ENCODE data around the gene ARID4A. TPM values are rescaled to one million over a fixed set of nuclear protein-coding genes. Genes with fewer than 3 reads are reported as not detected.

Gene ARID4A
- polyA plus RNA-seq, 3 donors: 6.5 to 13.2 (median 10.5) TPM

DNA sequence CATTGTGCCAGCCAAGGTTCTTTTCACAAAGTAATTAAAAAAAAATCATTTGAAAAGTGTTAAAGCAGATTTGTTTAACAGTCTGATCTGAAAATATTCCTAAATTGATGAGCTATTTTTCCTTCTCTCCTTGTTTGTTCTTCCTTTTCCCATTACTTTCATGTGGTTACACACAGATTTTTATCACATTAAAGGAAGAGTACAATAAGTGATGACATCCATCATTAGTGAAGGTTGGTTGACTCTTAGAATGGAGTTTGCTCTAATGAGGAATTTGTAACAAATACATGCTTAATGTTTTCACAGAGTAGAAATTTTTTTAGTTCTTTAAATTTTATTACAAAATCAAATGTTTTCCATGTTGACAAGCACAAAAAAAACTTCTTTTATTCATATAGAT is 78.4 kb downstream of the ARID4A start:
- H3K4me3 ChIP-seq (replicated peaks in 1 of 3; ENCODE audit: low read depth in 2 of 3, low read length in 3 of 3): no peak overlapping the region
- H4K20me1 ChIP-seq (ENCODE audit: insufficient read depth, low read length): no peaks in the 10 kb centered on the region
- H3K79me2 ChIP-seq (ENCODE audit: insufficient read depth, low read length): no peaks in the 10 kb centered on the region
- TF ChIP-seq, protein P1, sequence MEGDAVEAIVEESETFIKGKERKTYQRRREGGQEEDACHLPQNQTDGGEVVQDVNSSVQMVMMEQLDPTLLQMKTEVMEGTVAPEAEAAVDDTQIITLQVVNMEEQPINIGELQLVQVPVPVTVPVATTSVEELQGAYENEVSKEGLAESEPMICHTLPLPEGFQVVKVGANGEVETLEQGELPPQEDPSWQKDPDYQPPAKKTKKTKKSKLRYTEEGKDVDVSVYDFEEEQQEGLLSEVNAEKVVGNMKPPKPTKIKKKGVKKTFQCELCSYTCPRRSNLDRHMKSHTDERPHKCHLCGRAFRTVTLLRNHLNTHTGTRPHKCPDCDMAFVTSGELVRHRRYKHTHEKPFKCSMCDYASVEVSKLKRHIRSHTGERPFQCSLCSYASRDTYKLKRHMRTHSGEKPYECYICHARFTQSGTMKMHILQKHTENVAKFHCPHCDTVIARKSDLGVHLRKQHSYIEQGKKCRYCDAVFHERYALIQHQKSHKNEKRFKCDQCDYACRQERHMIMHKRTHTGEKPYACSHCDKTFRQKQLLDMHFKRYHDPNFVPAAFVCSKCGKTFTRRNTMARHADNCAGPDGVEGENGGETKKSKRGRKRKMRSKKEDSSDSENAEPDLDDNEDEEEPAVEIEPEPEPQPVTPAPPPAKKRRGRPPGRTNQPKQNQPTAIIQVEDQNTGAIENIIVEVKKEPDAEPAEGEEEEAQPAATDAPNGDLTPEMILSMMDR (IDR thresholded peaks at IDR 0.05): no peak
- Mint-ChIP-seq H3K4me1 (no peaks in the 10 kb centered on the region), H3K36me3 (peaks cover 63 to 76% of the 10 kb centered on the region in 2 donors), H3K4me3 (no peak overlapping the region), H3K27me3 (ENCODE audit: low read depth in 3 of 3) (no peaks in the 10 kb centered on the region), H3K27ac (no peak overlapping the region), H3K9me3 (peaks cover 0 to 2% (median 0%) of the 10 kb centered on the region in 7 donors)
- H3K9me3 ChIP-seq (replicated peaks in 1 of 2; ENCODE audit: control insufficient read depth in 1 of 2, insufficient read depth in 1 of 2, low read length in 2 of 2): no peaks in the 10 kb centered on the region
- H3K4me2 ChIP-seq (replicated peaks; ENCODE audit: extremely low read depth, low read length, poor library complexity, severe bottlenecking): no peak overlapping the region
- no peak for DNase-seq
- no peaks in the 10 kb centered on the region for H3K4me1 ChIP-seq (ENCODE audit: control insufficient read depth in 1 of 2, insufficient read depth in 2 of 2, low read length in 2 of 2)
- intact Hi-C loops (cut with micrococcal nuclease): no loop called here
- no peak overlapping the region for H3K9ac ChIP-seq (ENCODE audit: insufficient read depth, low read length, poor library complexity, severe bottlenecking)
- peaks cover 62 to 93% of the 10 kb centered on the region in 2 donors for H3K36me3 ChIP-seq (replicated peaks in 1 of 2; ENCODE audit: control insufficient read depth in 1 of 2, insufficient read depth in 2 of 2, low read length in 2 of 2)
- no peak overlapping the region for H3K27ac ChIP-seq (ENCODE audit: low read depth in 1 of 2, low read length in 2 of 2)
- no peaks in the 10 kb centered on the region for H3K27me3 ChIP-seq (ENCODE audit: control insufficient read depth in 2 of 2, insufficient read depth in 2 of 2, low read length in 2 of 2)
- H2AFZ ChIP-seq (ENCODE audit: insufficient read depth, low read depth, low read length, poor library complexity, severe bottlenecking): no peak overlapping the region

DNA sequence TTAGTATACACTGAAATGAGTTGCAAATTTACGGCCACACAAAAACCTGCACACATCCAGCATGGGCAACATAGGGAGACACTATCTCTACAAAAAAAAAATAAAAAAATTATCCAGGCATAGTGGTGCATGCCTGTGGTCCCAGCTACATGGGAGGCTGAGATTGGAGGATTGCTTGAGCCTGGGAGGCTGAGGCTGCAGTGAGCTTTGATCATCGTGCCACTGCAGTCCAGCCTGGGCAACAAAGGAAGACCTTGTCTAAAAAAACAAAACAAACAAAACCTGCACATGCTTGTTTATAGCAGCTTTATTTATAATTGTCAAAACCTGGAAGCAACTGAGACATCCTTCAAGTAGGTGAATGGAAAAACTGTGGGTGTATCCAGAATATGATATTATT is 92.5 kb downstream of the ARID4A start:
- no peak overlapping the region for H3K4me2 ChIP-seq (replicated peaks; ENCODE audit: extremely low read depth, low read length, poor library complexity, severe bottlenecking)
- H3K36me3 Mint-ChIP-seq: peaks cover 9 to 10% of the 10 kb centered on the region in 2 donors
- H3K4me3 ChIP-seq (replicated peaks in 1 of 3; ENCODE audit: low read depth in 2 of 3, low read length in 3 of 3): no peak overlapping the region
- H3K27ac ChIP-seq (ENCODE audit: low read depth in 1 of 2, low read length in 2 of 2): no peak overlapping the region
- H3K27me3 Mint-ChIP-seq (ENCODE audit: low read depth in 3 of 3): peaks cover 0 to 7% (median 0%) of the 10 kb centered on the region in 3 donors
- WGBS (ENCODE audit: insufficient coverage): 100% methylated on average over 1 of the region's 2 CpGs
- H3K27ac Mint-ChIP-seq: no peak overlapping the region
- no peaks in the 10 kb centered on the region for H3K79me2 ChIP-seq (ENCODE audit: insufficient read depth, low read length)
- peaks cover 0 to under 1% of the 10 kb centered on the region in 2 donors for H3K36me3 ChIP-seq (replicated peaks in 1 of 2; ENCODE audit: control insufficient read depth in 1 of 2, insufficient read depth in 2 of 2, low read length in 2 of 2)
- no peaks in the 10 kb centered on the region for H3K27me3 ChIP-seq (ENCODE audit: control insufficient read depth in 2 of 2, insufficient read depth in 2 of 2, low read length in 2 of 2)
- TF ChIP-seq, protein P1 (IDR thresholded peaks at IDR 0.05): no peak
- H3K9me3 ChIP-seq (replicated peaks in 1 of 2; ENCODE audit: control insufficient read depth in 1 of 2, insufficient read depth in 1 of 2, low read length in 2 of 2): no peaks in the 10 kb centered on the region
- H3K4me1 Mint-ChIP-seq: peaks cover 5% of the 10 kb centered on the region
- H2AFZ ChIP-seq (ENCODE audit: insufficient read depth, low read depth, low read length, poor library complexity, severe bottlenecking): no peak overlapping the region
- no peak overlapping the region for H3K4me3 Mint-ChIP-seq
- peaks cover 0 to 1% (median 0%) of the 10 kb centered on the region in 7 donors for H3K9me3 Mint-ChIP-seq
- no peaks in the 10 kb centered on the region for H4K20me1 ChIP-seq (ENCODE audit: insufficient read depth, low read length)
- no peak for DNase-seq
- no peak overlapping the region for H3K9ac ChIP-seq (ENCODE audit: insufficient read depth, low read length, poor library complexity, severe bottlenecking)
- intact Hi-C loops (cut with micrococcal nuclease): no loop called here
- peaks cover 4 to 7% of the 10 kb centered on the region in 2 donors for H3K4me1 ChIP-seq (ENCODE audit: control insufficient read depth in 1 of 2, insufficient read depth in 2 of 2, low read length in 2 of 2)

Data from CD14-positive monocyte (primary cell).